ENCODE measurements around the gene GPC3.
"Not testable (repeated sequence)": the region's sequence is repeated elsewhere in the genome, so short reads cannot be mapped to it uniquely, and the experiment has no call there.

GPC3 gene

DNA sequence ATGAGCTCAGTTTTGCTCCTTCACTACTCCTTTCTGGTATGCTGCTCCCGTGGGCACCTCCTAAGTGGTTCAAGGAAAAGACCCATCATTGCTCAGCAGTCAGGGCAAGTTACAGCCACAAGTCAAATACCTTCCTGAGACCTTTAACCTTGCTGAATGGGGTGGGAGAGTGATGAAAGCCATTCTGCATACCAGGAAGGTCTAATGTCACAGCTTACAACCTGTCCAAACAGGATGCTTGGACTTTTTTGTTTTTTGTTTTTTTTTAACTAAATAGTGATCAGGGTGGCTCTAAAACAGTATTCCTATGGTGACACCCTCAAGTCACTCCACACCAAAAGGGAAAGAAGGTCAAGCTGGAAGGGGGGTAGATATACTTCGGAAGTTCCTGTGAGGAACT is 93.1 kb downstream of the GPC3 start:
- TF ChIP-seq, protein P1, sequence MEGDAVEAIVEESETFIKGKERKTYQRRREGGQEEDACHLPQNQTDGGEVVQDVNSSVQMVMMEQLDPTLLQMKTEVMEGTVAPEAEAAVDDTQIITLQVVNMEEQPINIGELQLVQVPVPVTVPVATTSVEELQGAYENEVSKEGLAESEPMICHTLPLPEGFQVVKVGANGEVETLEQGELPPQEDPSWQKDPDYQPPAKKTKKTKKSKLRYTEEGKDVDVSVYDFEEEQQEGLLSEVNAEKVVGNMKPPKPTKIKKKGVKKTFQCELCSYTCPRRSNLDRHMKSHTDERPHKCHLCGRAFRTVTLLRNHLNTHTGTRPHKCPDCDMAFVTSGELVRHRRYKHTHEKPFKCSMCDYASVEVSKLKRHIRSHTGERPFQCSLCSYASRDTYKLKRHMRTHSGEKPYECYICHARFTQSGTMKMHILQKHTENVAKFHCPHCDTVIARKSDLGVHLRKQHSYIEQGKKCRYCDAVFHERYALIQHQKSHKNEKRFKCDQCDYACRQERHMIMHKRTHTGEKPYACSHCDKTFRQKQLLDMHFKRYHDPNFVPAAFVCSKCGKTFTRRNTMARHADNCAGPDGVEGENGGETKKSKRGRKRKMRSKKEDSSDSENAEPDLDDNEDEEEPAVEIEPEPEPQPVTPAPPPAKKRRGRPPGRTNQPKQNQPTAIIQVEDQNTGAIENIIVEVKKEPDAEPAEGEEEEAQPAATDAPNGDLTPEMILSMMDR (IDR thresholded peaks at IDR 0.05; ENCODE audit: low read depth, low read length, missing control alignments), result no peak
- Histone ChIP-seq H3K27me3 (replicated peaks) (no peaks in the 10 kb centered on the region), H3K36me3 (replicated peaks) (no peaks in the 10 kb centered on the region), H3K27ac (no peak overlapping the region), H3K4me3 (ENCODE audit: low read depth, low read length) (no peak overlapping the region)
- in situ Hi-C loops (cut with HindIII; ENCODE audit: low pct_ligation_motif_present, low sequenced_read_pairs), result no loop called here
- no peak for DNase-seq

DNA sequence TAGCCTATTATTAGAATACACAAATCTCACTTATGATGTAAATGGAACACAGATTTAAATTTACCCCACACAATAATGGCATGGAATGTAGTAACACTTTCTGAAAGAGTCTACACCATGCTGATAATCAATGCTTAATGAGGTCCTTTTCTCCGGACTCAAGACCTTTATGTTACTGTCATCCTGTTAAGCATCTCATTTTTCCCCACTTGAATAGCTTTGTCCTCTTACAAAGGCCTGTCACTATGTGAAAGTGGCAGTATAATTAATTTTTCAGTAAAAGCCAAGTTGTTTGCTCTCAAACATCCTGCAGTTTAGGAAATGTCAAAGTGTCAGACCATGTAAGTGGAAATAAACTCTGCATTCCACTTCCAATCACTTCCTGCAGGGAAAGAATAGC is 96.4 kb downstream of the GPC3 start:
- no peak for DNase-seq
- Histone ChIP-seq H3K27ac (no peak overlapping the region), H3K36me3 (replicated peaks) (no peaks in the 10 kb centered on the region), H3K27me3 (replicated peaks) (no peaks in the 10 kb centered on the region), H3K4me3 (ENCODE audit: low read depth, low read length) (no peak overlapping the region)
- in situ Hi-C loops (cut with HindIII; ENCODE audit: low pct_ligation_motif_present, low sequenced_read_pairs), result no loop called here
- TF ChIP-seq, protein P1 (IDR thresholded peaks at IDR 0.05; ENCODE audit: low read depth, low read length, missing control alignments), result no peak

GRCh38 chrX:133888084-133888483 is 97.3 kb downstream of the GPC3 start:
- DNase-seq; H3K27ac ChIP-seq; H3K4me3 ChIP-seq (ENCODE audit: low read depth, low read length); in situ Hi-C loops (cut with HindIII; ENCODE audit: low pct_ligation_motif_present, low sequenced_read_pairs); H3K27me3 ChIP-seq (replicated peaks); H3K36me3 ChIP-seq (replicated peaks): not testable (repeated sequence)

- H3K27ac ChIP-seq, result no peak overlapping the region
- no peaks in the 10 kb centered on the region for H3K27me3 ChIP-seq (replicated peaks)
- H3K36me3 ChIP-seq (replicated peaks), result no peaks in the 10 kb centered on the region
- H3K4me3 ChIP-seq (ENCODE audit: low read depth, low read length), result no peak overlapping the region
- TF ChIP-seq, protein P1 (IDR thresholded peaks at IDR 0.05; ENCODE audit: low read depth, low read length, missing control alignments), result no peak
- no peak for DNase-seq
- in situ Hi-C loops (cut with HindIII; ENCODE audit: low pct_ligation_motif_present, low sequenced_read_pairs), result no loop called here
These were observed 100.7 kb downstream of the GPC3 start for GRCh38 chrX:133884430-133885394.

- Histone ChIP-seq H3K27ac (no peak overlapping the region), H3K36me3 (replicated peaks) (no peaks in the 10 kb centered on the region), H3K4me3 (ENCODE audit: low read depth, low read length) (no peak overlapping the region), H3K27me3 (replicated peaks) (no peaks in the 10 kb centered on the region)
- in situ Hi-C loops (cut with HindIII; ENCODE audit: low pct_ligation_motif_present, low sequenced_read_pairs), result no loop called here
- TF ChIP-seq, protein P1 (IDR thresholded peaks at IDR 0.05; ENCODE audit: low read depth, low read length, missing control alignments), result no peak
- DNase-seq, result no peak
These were observed 103.5 kb downstream of the GPC3 start for GRCh38 chrX:133881893-133882292.

- TF ChIP-seq, protein P1 (IDR thresholded peaks at IDR 0.05; ENCODE audit: low read depth, low read length, missing control alignments), result no peak
- H3K4me3 ChIP-seq (ENCODE audit: low read depth, low read length), result no peak overlapping the region
- DNase-seq, result no peak
- H3K36me3 ChIP-seq (replicated peaks), result no peaks in the 10 kb centered on the region
- H3K27me3 ChIP-seq (replicated peaks), result no peaks in the 10 kb centered on the region
- in situ Hi-C loops (cut with HindIII; ENCODE audit: low pct_ligation_motif_present, low sequenced_read_pairs), result no loop called here
- H3K27ac ChIP-seq, result no peak overlapping the region
These were observed 104.4 kb downstream of the GPC3 start for GRCh38 chrX:133881007-133881406.

Data from brain microvascular endothelial cell (primary cell).